Retina (tissue), 1 donor: ENCODE data around the gene ADAM23.

Experiments
- DNase-seq: peaks from one replicate; pipeline ENCODE4 v3.0.0-alpha.2; 2016

ADAM23 gene

DNA sequence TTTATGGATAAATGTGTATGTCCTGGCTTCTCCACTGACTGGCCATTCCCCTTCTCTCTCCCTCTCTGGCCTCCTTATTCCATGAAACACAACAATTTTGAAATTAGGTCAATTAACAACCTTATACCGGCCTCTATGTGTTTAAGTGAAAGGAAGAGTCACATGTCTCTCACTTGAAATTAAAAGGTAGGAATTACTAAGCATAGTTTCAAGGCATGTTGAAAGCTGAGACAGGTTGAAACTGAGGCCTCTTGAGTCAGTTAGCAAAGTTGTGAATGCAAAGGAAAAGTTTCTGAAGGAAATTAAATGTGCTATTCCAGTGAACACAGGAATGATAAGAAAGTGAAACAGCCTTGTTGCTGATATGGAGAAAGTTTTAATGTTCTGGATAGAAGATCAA, 69.7 kb downstream of the ADAM23 start:
- DNase-seq, result no peak

DNA sequence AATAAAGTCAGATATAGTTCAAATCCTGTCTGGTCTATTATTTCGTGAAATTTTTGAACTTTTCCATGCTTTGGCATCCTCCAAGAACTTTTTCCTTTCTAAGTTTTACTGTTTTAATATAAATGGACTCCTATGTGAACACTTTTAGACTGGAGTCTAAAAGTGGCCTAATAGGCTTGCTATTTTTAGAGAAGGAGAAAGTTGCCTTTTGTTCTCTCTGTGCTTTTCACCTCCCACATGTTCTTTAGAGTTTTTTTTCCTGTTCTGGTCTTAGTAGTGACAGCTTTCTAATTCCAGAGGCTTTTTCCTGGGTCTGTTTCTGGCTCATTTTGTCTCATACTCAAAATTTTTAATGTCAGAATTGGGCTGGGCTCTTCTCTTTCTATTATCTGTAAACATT, 72.2 kb downstream of the ADAM23 start:
- DNase-seq, result no peak

- DNase-seq, result no peak
These were observed 75.7 kb downstream of the ADAM23 start for GRCh38 chr2:206518997-206519396.

- DNase-seq, result no peak
These were observed 77.1 kb downstream of the ADAM23 start for GRCh38 chr2:206520450-206520849.

DNA sequence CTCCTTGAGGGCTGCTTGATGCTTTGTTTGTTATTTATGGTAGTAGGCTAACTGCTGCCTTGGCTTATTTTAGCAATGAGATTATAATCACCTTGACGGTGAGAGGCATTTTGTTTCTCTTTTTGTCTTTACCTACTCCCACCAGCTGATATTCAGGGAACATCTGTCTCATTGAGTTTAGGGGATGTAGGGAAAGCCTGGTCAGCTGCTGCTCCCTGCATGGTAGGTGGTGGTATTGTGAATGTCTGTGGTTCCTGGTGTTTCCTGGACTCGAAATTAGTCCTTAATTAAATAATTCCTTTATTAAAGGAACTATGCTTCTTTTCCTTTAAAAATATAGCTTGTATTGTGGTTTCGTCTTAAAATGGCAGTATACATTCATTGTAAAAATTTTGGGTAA, 77.8 kb downstream of the ADAM23 start:
- no peak for DNase-seq

GRCh38 chr2:206521612-206522011, 78.3 kb downstream of the ADAM23 start:
- no peak for DNase-seq

- peak; percentile 5 for DNase-seq
These were observed 83.1 kb downstream of the ADAM23 start for GRCh38 chr2:206526416-206526815.

- DNase-seq, result no peak
These were observed 83.8 kb downstream of the ADAM23 start for GRCh38 chr2:206527153-206527552.

DNA sequence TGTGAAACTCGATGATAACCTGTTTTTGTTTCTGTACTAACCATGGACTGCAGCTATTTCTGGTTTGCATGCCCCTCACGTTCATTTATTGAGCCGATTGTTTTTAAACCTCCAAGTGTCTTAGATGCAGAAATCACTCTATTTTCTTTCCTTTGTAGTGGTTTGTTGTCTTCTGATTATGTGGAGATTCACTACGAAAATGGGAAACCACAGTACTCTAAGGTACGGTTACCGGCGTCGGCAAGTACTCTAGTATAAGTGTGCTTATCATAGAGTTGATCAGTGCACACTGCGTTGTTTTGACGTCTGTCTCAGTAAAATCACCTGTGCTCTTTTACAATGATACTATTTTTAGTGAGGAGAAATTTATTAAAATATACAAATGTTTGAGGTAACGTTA, 87.4 kb downstream of the ADAM23 start:
- DNase-seq, result no peak

- DNase-seq, result no peak
These were observed 88.7 kb downstream of the ADAM23 start for GRCh38 chr2:206531996-206532543.

- no peak for DNase-seq
These were observed 90.6 kb downstream of the ADAM23 start for GRCh38 chr2:206533977-206534376.

DNA sequence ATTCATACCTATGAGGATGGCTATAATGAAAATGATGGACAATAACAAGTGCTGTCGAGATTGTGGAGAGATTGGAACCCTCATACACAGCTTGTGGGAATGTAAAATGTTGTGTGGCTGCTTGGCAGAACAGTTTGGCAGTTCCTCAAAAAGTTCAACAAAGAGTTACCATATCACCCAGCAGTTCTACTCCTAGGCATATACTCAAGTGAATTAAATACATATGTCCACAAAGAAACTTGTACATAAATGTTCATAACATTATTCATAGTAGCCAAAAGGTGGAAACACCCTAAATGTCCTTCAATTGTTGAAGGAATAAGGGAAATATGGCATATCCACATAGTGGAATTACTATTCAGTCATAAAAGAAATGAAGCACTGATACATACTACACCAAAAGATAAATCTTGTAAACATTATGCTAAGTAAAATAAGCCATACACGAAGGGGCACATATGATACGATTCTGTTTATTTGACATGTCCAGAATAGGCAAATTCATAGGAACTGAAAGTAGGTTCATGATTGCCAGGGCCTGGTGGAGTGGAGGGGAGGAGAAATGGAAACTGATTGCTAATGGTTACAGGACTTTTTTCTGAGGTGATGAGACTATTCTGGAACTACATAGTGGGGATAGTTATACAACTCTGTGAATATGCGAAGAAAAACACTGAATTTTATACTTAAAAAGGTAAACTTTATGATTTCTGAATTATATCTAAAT, 92.1 kb downstream of the ADAM23 start:
- DNase-seq, result no peak

DNA sequence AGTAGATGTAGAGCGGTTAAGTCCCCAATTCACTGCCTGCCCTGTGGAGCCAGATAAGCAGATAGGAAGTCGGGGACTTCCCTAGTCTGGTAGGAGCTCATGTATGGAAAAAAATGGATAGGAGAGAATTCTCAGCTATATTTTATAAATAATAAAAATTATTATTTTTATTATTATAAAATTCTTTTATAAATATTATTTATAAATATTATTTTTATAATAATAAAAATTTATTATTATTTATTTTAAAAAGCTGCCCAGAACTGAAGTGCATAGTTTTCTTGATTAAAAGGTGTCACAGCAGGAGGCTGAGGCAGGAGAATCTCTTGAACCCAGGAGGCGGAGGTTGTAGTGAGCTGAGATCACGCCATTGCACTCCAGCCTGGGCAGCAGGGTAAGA, 97.4 kb downstream of the ADAM23 start:
- no peak for DNase-seq

DNA sequence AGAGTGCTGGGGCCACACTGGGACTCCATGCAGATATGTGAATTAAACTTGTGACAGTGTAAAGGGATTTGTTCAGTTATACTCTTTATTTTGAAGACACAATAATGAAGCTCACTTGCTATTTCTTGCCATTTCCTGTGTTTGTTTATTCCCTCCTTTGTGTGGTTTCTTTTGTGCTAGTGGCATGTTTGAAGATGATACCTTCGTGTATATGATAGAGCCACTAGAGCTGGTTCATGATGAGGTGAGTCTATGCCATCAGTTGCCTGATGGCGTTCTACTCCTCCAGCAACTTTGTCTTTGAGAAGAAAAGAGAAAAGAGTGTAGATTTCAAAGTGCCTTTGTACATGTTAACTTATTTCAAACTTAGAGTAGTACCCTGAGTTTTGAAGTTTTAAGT, 99.7 kb downstream of the ADAM23 start:
- no peak for DNase-seq

DNA sequence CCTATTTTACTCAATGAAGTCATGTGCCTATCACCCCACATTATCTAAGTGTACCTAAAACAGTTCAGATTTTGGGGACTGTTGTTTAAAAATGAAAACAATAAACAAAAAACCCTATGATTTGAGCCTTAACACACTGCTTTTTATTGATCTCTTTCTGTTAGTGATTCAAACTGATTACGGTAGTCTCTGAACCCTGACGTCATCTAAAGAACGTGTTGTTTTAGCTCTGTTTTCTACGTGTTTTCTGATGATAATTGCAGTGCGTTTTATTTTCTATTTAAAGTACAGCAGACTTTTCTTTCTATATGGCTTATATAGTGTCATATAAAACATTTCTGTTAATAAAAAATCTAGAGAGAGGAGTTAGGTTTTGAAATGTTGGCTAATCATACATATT, 105.1 kb downstream of the ADAM23 start:
- no peak for DNase-seq

DNA sequence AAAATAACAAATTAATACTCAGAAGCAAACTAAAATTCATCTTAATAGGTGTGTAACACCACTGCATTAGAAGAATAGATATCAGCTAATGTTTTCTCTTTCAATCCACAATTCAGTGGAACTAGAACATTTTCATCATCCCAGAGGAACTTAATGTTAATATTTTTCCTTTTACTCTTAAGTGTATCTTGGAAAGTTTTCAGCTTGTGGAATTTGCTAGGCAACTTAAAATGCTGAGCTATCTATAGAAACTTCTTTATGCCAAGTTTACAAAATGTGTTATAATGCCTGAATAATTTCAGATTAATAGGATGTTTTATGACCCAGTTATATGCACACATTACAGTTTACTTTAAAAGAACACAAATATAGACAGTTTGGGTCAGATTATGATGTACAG, 112.4 kb downstream of the ADAM23 start:
- no peak for DNase-seq

GRCh38 chr2:206556357-206556949, 113.1 kb downstream of the ADAM23 start:
- no peak for DNase-seq

GRCh38 chr2:206557321-206557720, 114.0 kb downstream of the ADAM23 start:
- DNase-seq, result no peak

DNA sequence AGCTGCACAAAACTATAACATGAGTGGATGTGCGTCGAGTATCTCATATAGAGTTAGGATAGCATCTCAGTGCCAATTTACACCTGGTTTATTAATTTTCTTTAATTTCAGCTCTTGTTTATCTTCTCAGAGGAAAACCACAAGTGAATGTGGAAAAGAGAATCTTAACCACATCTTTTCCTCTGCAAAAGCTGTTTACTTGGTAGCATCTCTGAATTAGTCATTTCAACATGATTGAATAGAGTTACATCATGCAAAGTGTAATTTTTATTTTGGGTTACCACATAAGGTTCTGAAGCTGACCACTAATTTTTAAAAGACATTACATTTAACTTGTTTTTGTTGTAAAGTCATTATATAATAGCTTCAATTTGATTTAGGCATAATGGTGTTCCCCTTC, 115.2 kb downstream of the ADAM23 start:
- DNase-seq, result no peak

- DNase-seq, result no peak
These were observed 118.6 kb downstream of the ADAM23 start for GRCh38 chr2:206561962-206562361.

DNA sequence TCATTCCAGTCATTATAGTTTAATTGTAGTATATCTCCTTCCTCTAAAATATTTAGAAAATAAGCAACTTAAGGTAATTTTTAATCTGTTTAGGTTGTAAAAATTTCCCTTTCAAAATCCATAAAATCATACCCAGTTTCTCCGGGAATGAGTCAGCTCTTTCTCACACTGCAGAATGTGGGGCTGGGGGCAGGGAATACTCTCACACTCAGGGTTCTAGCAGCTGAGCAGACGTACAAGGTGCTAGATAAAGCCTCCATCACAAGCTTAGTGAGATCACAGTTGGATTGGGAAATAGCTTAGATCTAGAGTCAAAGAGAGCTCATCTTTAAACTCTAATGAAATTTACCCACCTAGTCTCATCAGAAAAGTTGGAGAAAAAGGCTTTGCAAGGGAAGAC, 119.0 kb downstream of the ADAM23 start:
- no peak for DNase-seq

DNA sequence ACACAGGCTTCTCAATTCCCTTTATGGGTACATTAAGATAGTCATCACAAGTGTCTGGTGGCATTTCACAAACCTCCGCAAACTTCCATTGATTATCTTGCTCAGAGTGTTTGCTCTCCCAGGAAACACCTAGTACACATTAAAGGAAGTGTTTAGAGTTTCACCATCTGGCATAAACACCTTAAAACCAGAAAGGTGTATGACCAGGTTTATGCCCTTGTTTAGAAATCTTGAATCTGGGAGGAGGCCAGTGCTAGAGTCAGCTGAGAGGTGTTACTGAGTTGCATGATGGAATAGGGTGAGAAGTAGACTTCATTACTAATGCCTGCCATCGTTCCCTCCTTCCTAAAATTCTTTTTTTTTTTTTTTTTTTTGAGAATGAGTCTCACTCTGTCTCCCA, 120.0 kb downstream of the ADAM23 start:
- no peak for DNase-seq

GRCh38 chr2:206565666-206566065, 122.3 kb downstream of the ADAM23 start:
- no peak for DNase-seq

GRCh38 chr2:206569470-206569869, 126.1 kb downstream of the ADAM23 start:
- DNase-seq, result no peak

- DNase-seq, result no peak
These were observed 126.9 kb downstream of the ADAM23 start for GRCh38 chr2:206570199-206570598.
